Epithelial cell of prostate (primary cell): Measurements from ENCODE around the gene BNIPL.

Source experiments
- DNase-seq: peaks from one replicate; pipeline ENCODE4 v3.0.0-alpha.2; 2011; ENCODE audit warnings: low read depth, low spot score
- H3K27ac ChIP-seq: fragments of 450-650 bp; 2 replicates; pipeline ENCODE4 v1.5.1; 2017; ENCODE audit warnings: mild to moderate bottlenecking

Gene BNIPL, protein sequence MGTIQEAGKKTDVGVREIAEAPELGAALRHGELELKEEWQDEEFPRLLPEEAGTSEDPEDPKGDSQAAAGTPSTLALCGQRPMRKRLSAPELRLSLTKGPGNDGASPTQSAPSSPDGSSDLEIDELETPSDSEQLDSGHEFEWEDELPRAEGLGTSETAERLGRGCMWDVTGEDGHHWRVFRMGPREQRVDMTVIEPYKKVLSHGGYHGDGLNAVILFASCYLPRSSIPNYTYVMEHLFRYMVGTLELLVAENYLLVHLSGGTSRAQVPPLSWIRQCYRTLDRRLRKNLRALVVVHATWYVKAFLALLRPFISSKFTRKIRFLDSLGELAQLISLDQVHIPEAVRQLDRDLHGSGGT

DNA sequence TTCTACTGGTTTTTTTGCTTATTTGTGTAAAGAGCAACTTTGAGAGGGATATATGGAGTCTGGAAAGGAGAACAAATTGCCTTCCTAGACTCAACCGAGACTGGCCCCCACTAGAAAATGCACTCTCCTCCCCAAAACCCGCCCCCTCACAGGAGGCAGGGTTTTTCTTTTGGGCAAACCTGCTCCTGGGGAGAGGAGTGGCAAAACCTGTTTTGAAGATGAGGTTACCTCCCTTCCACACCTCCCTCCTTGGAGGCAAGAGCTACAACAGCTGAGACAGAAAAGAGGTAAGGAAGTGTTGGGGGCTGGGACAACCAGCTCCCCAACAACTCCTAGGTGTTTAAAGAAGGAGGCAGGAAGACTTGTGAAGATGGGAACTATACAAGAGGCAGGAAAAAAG lies at the start of gene BNIPL:
TSS of gene BNIPL (plus strand) at position 231 of the 400 bp plus-strand sequence. CDS start at position 371, 140 bp downstream.
- no peak for DNase-seq
- no peak within 1 kb of the TSS for H3K27ac ChIP-seq

DNA sequence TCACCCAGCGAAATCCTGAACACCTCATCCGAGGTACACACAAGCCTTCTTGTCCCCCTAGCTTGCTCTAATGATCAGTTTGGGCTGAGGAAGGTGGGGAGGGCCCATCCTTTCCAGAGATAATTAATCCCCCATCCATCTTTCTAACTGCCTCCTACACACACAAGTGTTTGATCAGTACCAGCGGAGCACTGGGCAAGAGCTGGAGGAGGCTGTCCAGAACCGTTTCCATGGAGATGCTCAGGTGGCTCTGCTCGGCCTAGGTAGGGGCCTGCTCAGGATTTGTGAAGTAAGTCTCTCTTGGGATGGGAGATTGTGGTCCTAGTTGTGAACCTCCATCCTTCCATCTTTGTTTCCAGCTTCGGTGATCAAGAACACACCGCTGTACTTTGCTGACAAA lies 48.5 kb upstream of the BNIPL start:
- no peak for DNase-seq
- no peak overlapping the region for H3K27ac ChIP-seq

DNA sequence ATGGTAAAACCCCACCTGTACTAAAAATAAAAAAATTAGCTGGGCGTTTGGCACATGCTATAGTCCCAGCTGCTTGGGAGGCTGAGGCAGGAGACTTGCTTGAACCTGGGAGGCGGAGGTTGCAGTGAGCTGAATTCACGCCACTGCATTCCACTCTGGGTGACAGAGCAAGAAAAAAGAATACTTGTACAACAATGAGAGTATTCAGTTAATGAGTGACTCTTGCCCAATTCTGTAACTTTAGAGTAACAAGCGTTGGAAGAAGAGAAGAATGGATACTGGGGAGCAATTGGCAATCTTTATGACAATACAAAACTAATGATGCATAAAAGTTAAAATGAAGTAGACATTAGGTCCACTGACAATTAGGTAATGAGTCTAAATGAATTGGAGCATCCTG lies 43.8 kb upstream of the BNIPL start:
- H3K27ac ChIP-seq, result no peak overlapping the region

DNA sequence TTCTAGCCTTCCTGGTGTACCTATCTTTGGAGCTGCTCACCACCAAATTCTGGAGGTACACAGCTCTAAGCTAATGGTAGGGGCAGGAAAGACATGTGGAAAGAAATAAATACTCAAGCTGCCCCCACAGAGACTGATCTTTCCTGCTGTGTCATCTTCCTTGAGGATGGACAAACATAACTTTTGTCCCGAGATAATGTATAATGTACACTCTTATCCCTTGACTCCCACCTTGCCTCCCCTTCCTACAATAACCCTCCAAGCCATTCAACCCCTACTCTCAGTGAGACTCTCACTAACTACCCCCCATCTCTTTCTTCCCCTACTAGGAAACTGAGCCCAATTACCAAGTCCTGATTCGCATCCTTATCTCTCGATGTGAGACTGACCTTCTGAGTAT lies 42.1 kb upstream of the BNIPL start:
- H3K27ac ChIP-seq, result no peak overlapping the region
- DNase-seq, result no peak

More for the DNA sequence above, 43.8 kb upstream of the BNIPL start:
- no peak for DNase-seq

DNA sequence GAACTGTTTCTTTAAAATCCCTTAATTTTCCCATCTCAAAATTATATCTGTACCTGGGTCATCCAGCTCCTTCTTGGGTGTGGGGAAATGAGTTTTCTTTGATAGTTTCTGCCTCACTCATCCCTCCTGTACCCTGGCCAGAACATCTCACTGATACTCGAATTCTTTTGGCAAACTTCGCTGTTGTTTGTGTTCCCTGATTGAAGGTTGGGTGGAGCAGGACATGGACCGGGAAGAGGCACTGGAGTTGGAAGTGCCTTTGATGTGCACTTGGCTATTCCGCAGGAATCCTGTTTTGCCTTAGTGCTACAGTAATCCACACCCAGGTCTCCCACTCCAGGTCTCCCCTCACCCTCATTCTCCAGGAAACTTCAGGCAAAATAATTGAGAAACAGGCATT lies 40.9 kb upstream of the BNIPL start:
- DNase-seq, result no peak
- H3K27ac ChIP-seq, result no peak overlapping the region

DNA sequence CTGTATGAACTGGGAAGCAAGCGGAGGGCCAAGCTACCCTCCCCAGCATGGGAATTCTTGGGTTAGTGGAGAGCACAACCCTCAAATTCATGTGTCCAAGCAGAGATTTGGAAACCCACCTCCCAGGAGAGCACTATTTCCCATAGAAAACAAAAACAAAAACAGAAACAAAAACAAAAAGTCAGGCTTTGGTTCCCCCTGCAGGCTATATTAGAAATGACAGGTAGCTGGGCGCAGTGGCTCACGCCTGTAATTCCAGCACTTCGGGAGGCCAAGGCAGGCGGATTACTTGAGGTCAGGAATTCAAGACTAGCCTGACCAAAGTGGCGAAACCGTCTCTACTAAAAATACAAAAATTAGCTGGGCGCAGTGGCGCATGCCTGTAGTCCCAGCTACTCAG lies 40.5 kb upstream of the BNIPL start:
- H3K27ac ChIP-seq, result no peak overlapping the region
- no peak for DNase-seq

DNA sequence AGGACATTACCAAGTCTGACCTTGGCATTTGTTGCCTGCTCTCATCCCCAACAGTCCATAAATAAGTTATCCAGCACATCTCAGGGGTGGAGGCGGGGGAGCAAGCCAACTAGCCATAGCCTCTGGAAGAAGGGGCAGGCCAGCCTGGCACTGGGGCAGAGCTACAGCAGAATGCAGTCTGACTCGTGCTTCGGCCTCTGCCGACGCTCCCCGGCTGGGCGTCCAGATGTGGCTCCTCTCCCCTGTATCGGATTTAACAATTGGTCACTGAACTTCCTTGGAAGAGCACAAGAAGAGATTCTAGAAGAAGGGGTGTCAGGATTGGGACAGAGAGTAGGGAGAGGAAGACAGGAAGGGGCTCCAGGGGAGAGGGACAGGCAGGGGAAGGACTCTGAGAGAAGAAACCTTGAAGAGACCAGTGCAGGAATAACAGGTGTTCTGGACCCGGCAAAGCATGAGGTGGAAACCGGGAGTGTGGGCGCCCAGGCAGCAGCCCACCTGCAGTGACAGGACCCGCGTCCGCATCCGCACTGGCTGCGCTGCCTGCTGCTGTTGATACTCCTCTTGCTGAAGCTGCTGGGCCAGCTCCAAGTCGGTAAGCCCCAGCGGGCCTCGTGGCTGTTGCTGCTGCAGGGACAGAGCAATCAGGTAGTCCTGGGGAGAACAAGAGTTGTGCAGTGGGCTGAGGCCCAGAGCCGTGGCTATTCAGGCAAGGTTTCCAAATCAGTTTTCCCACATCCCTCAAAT lies 39.1 kb upstream of the BNIPL start:
- no peak overlapping the region for H3K27ac ChIP-seq
- no peak for DNase-seq

DNA sequence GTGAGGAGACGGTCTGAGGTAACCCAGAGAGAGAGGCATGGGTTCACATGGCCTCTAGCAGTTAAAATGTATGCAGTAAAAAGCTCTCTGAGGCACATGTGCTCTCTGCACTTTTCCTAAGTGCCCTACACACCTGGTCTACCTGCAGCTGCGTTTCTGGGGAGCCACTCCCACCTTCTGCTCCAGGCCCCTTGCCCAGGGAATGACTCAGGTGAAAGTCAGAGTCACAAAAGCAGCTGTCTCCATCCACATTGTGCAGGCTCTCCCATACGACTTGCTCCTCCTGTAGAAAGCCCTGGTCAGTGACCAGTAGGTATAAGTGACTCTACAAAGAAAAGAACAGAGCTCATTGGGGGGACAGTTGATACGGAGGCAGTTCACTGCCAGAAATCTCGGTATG lies 38.4 kb upstream of the BNIPL start:
- H3K27ac ChIP-seq, result no peak overlapping the region
- DNase-seq, result no peak

DNA sequence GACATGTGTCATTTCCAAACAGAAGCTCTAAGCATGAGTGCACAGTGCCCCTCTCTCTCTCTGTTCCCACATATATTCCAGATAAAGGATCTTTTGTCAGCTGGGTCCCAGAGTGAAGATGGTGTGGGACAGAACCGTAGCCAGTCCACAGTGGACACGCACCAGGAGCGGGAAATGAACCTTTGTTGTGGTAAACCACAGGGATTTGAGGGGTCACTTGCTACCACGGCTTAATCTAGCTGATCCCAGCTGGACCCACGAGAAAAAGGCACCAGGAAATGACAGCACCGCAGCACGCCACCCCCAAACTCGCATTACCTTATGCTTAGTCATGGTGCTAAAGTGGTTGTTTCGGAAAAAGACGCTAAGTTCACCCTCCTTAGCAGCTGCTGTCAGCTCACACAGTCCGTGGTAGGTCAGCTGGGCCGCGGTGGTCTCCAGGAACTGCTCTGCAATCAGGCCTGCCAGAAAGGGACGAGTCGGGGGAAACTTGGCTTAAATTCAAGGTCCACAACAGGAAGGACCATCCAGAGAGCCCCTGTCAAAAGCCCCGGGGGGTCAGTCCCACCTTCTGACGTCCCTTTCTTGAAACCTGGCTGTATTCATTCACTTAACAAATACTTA lies 37.2 kb upstream of the BNIPL start:
- no peak overlapping the region for H3K27ac ChIP-seq
- no peak for DNase-seq

DNA sequence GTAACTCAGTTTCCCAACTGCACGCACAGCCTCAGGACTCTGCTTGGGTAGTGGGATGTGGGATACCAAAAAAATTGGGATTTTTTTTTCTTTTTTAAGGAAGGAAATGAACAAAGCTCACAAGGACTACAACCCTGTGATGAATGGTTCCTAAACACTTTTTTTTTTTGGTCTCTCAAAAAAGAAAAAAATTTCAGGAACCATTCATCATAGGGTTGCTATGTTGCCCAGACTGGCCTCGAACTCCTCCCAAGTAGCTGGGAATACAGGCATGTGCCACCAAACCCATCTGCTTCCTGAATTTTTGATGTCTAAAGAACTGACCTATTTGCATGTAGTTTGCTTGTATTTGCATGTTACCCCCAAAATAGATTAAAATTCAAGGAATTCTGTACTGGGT lies 36.5 kb upstream of the BNIPL start:
- no peak for DNase-seq
- H3K27ac ChIP-seq, result no peak overlapping the region

DNA sequence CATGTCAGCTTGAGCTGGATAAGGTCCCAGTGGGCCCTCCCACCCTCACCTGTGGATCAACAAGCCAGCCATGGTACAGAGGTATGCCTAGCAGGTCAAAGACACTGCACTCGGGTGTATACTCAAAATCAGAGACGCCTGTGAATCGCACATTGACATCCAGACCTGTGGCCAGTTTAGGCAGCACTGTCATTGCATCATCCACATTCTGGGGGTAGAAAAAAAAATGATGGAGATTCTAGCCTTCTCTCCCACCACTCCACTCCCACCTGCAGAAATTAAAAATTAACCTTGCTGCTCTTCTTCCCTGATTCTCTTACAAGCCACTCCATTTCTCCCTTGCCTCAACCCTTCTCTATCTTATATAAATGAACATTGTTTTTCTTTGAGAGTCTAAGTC lies 36.0 kb upstream of the BNIPL start:
- no peak overlapping the region for H3K27ac ChIP-seq
- DNase-seq, result no peak

DNA sequence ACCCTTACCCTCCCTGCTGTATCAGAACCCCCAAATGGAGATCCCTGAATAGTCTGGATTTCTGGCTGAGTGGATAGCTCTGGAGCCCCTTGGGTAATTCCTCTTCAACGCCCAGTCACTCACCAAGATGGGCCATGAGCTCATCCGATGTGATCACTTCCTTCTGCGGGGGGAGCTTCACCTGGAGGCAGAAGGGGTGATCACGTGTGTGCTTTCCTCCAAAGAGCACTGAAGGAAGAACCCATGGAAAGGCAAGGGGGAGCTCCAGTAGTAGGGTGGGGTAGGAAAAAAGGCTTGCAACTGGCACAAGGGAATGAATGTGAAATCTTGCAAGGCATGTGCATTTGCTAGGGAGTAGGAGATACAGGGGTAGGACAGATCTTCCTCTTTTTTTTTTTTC lies 34.8 kb upstream of the BNIPL start:
- no peak overlapping the region for H3K27ac ChIP-seq
- no peak for DNase-seq

DNA sequence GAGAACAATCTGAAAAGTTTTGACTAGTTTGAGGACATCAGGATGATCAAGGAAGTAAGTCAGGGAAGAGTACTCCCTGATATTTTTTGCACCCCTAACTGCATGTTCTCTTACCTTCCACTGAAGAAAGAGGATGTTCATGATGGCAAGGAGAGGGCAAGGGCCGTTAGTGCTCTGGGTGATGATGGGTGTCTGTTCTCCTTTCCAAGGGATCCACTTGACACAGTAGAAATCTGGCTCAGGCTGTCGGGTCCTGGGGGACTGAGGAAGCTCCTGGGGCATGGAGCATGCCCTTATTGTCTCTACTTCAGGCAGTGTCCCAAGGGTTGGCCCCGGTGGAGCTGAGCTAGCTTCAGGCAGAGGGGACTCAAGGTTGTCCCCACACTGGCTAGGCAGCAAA lies 34.3 kb upstream of the BNIPL start:
- no peak overlapping the region for H3K27ac ChIP-seq
- no peak for DNase-seq

DNA sequence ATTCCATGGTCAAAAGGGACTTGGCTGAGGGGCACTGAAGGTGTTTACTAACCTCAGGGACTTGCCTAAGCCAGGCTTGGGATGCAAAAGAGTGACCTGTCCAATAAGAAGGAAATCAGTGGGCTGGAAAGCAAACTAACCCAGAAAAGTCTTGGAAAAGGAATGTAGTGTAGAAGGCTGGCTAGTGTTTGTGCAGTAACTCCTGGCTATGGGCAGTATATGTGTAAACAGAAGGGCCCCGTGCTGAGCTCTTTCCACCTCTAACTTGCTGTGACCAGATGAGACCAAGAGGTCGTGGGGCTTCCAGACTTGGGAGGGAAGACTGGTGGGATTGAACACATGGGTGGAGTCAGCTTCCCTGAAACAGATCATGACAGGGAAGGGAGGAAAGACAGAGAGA lies 33.8 kb upstream of the BNIPL start:
- no peak for DNase-seq
- H3K27ac ChIP-seq, result no peak overlapping the region

DNA sequence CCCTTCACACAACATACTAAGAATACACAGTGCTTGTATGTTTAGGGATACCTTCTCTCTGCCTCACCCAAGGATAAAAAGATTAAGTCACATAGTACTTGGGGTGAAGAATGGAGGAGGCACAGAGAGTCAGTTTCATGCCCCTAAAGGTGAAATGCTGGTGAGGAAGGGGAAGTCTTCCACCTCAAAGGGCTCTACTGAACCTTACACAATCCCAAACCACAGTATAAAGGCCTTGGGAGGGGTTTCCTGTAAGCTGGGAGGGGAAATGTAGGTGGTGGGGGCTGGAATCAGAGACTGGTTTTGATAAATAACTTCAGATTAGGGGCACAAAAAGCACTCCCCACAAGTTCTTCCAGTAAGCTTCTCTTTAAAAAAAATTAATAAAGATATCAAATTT lies 33.2 kb upstream of the BNIPL start:
- H3K27ac ChIP-seq, result no peak overlapping the region
- no peak for DNase-seq

DNA sequence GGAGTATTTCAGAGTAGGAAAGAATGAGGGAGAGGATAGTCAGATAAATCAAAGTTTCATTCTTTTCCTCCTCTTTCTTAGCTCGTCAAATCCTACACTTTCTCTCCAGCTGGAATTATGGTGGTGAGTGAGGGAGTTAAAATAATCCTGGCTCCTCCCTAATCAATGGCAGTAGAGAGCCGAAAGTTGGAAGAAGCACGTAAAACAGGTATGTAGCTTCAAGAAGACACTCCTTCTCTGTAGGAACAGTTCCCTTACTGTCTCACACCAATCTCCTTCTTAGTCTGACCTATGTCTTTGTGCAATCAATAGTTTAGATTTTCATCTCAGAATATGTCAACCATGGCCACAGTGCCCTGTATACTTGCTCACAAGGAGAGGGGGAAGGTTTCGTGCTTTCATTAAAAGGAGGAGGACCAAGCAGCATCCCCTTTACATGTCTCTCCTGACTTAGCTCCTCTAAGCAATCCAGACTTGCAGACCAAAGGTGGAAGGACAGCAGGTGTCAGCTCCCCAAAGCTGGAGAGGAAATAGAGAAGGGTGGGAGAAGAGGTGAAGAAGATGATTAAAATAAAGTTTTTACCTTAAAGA lies 30.6 kb upstream of the BNIPL start:
- peak overlapping the region; percentile 87 for H3K27ac ChIP-seq
- DNase-seq, result no peak

DNA sequence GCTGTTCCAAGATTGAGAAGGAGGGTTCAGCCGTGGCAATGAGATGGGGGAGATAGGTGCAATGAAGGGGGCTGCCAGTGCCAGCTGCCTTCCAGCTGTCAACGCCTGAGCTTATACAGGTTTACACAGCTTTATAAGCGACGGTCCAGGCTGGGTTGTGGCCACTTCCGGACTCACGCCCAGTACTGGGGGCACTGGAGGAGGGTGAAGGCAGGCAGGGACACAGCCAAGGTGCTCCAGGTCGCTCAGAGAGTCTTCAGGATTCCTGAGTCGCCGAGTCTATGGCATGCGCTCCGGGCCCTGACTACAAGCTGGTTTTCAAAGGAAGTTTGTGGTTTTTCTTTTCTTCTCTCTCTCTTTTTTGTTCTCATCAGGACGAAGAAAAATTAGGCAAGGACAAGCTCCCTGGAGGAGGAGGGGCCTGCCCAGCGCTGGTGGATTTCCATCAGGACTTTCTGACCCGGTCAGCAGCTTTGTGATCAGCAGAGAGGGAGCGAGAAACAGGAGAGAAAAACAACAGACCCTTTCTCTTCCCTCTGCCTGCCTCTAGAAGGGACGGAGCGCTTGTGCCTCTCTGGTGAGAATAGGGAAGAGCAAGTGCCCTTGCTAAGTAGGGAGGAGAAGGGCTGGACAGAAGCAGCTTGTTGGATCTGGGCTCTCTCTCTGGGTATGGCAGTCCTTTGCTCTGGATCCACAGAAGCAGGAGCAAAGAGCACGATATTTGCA lies 29.9 kb upstream of the BNIPL start, which contains the start of gene MINDY1:
TSS of gene MINDY1 (minus strand) at position 576 of the 726 bp plus-strand sequence. CDS start 4,285 bp downstream, outside the sequence.
- peak within 1 kb of the TSS; percentile 87 for H3K27ac ChIP-seq
- DNase-seq, result peak; percentile 29

DNA sequence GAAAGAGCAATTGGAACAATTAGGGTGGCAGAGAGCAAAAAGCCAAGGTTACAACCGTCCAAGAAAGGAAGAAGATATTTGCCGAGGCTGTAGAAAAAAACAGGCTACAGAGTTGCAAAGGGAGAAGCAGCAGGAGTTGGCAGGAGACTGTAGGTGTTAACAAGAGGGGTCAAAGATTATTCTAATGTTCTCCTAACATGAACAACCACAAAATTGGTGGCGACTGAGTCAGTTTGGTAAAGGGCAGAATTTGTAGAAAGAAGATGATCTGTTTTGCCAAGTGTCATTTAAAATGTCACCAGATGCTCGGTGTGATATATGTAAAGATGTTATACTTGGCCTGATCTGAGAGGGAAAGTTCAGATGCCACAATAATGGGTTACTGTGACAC lies 28.5 kb upstream of the BNIPL start:
- H3K27ac ChIP-seq, result peak overlapping the region; percentile 87
- DNase-seq, result no peak

DNA sequence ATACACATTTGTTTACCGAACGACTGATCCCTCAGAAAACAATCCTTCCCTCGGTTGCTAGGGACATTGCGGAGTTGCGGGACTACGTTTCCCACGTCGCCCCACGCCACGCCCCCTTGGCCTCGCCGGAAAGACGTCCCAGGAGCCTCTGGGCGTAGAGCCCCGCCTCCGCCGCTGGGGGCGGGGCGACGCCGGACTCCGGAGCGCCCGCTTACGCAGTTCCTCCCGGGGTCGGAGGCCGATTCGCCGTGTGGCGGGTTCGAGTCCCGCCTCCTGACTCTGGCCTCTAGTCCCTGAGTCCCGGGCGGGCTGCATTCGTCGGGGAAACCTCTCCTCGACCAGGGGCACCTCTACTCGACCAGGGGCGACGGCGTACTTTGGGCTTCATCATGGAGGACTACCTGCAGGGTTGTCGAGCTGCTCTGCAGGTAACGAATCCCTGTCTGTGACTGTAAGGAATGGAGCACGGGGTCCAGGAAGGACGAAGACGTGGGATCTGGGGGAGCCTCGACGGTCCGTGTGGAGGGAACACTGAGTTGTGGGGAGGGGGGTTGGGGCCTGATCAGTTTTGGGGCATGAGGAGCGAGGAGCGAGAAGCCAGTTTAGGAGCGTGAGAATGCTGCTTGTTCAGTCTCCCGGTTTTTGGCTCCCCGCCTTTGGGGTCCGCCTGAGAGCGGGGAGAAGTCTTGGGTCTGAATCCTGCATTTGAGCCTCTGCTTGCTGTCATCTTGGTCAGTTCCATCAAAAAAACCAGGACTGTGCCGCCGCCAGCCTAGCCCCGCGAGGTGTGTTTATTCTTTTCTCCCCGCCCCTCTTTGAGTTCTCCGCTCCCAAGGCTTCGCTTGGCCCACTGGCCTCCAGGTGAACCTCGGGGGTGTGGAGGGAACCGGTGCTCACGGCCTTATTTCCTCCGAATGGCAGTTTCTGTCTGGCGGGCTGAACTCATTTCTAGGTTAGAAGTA lies 27.9 kb upstream of the BNIPL start, which contains the start of gene PRUNE1:
TSS of gene PRUNE1 (plus strand) at position 206 of the 962 bp plus-strand sequence. CDS start at position 390, 184 bp downstream.
- peak; percentile 73 for DNase-seq
- peak within 1 kb of the TSS; percentile 87 for H3K27ac ChIP-seq
